RWPE2 (cell line): ENCODE measurements around the gene RPTOR.
A peak's percentile ranks its signal among the peaks of the same experiment; 100 is the strongest.
"Not testable (repeated sequence)": the region's sequence is repeated elsewhere in the genome, so short reads cannot be mapped to it uniquely, and the experiment has no call there.

Experiments
- ATAC-seq: fragments of 200-7000 bp; cut with Tn5 transposase; 3 replicates; pipeline ENCODE4 v1.9.1; 2021; ENCODE audit warnings: low read depth
- DNase-seq: peaks from one replicate; pipeline ENCODE4 v3.0.0-alpha.2; 2020; ENCODE audit warnings: low spot score
- H3K27ac ChIP-seq: fragments of 450-650 bp; 2 replicates; pipeline ENCODE4 v1.5.1; 2017; ENCODE audit warnings: mild to moderate bottlenecking; ENCODE audit not compliant: poor library complexity, severe bottlenecking
- H3K27me3 ChIP-seq: fragments of 250-450 bp; sonication (Bioruptor Pico); 2 replicates; pipeline ENCODE4 v1.5.1; 2021; ENCODE audit warnings: mild to moderate bottlenecking, moderate library complexity; ENCODE audit not compliant: insufficient read depth, poor library complexity, severe bottlenecking
- H3K36me3 ChIP-seq: fragments of 250-450 bp; sonication (Bioruptor Pico); 2 replicates; pipeline ENCODE4 v1.5.1; 2020; ENCODE audit warnings: low read depth, mild to moderate bottlenecking, moderate library complexity
- H3K4me1 ChIP-seq: fragments of 250-450 bp; sonication (Bioruptor Pico); 2 replicates; pipeline ENCODE4 v1.5.1; 2021; ENCODE audit warnings: mild to moderate bottlenecking, moderate library complexity; ENCODE audit not compliant: insufficient read depth, poor library complexity, severe bottlenecking
- H3K4me3 ChIP-seq: fragments of 250-450 bp; sonication (Bioruptor Pico); 2 replicates; pipeline ENCODE4 v1.5.1; 2021; ENCODE audit warnings: mild to moderate bottlenecking, moderate library complexity; ENCODE audit not compliant: severe bottlenecking
- H3K9me3 ChIP-seq: fragments of 250-450 bp; sonication (Bioruptor Pico); 2 replicates; pipeline ENCODE4 v1.5.1; 2021; ENCODE audit warnings: mild to moderate bottlenecking, moderate library complexity; ENCODE audit not compliant: severe bottlenecking
- CTCF ChIP-seq: fragments of 450-650 bp; IDR thresholded peaks from one replicate; pipeline ENCODE4 v1.5.1; 2017; ENCODE audit warnings: mild to moderate bottlenecking, moderate library complexity; ENCODE audit not compliant: poor library complexity, severe bottlenecking

RPTOR gene

GRCh38 chr17:80813318-80813717, 268.7 kb downstream of the RPTOR start:
- H3K27me3 ChIP-seq, result no peaks in the 10 kb centered on the region
- peaks cover 10% of the 10 kb centered on the region; the same call in 1 of the 2 replicates for H3K36me3 ChIP-seq
- H3K4me3 ChIP-seq, result no peak overlapping the region
- no peak for ATAC-seq
- H3K27ac ChIP-seq, result no peak overlapping the region
- peak; percentile 6 for DNase-seq
- H3K4me1 ChIP-seq, result peaks cover 8% of the 10 kb centered on the region
- no peaks in the 10 kb centered on the region for H3K9me3 ChIP-seq
- TF ChIP-seq CTCF, result no peak

DNA sequence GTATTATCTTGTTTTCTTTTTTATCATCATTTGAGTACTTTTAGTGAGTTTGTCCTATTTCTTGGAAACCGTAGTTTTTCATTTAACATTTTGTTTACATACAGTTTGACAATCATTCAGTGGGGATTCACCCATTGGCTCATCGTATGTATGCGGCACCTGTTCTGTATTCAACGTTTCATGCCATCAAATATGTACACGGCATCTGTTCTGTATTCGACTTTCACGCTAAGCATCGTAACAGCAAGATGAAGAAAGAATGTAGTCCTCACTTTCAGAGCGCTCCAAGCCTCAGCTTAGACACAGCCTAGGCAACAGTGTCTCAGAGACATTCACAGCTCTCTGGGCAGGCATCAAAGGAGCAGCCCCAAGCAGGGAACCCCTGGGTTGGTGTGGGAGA, 269.9 kb downstream of the RPTOR start:
- peaks cover 10% of the 10 kb centered on the region for H3K4me1 ChIP-seq
- ATAC-seq (no peak), DNase-seq (no peak)
- no peaks in the 10 kb centered on the region for H3K9me3 ChIP-seq
- no peak overlapping the region for H3K4me3 ChIP-seq
- H3K27ac ChIP-seq, result no peak overlapping the region
- H3K36me3 ChIP-seq, result peaks cover 10% of the 10 kb centered on the region; the same call in 1 of the 2 replicates
- no peak for TF ChIP-seq CTCF
- no peaks in the 10 kb centered on the region for H3K27me3 ChIP-seq

- no peaks in the 10 kb centered on the region for H3K27me3 ChIP-seq
- H3K27ac ChIP-seq, result no peak overlapping the region
These were observed 270.6 kb downstream of the RPTOR start for GRCh38 chr17:80815151-80815681.

GRCh38 chr17:80815718-80816117, 271.1 kb downstream of the RPTOR start:
- H3K4me3 ChIP-seq, H3K4me1 ChIP-seq, H3K9me3 ChIP-seq, H3K27ac ChIP-seq, H3K27me3 ChIP-seq, ATAC-seq: not testable (repeated sequence)
- peak; percentile 52 for DNase-seq
- H3K36me3 ChIP-seq, result peaks cover 10% of the 10 kb centered on the region; the same call in 1 of the 2 replicates

More at GRCh38 chr17:80815151-80815681, 270.6 kb downstream of the RPTOR start:
- peaks cover 10% of the 10 kb centered on the region for H3K4me1 ChIP-seq
- H3K9me3 ChIP-seq, result no peaks in the 10 kb centered on the region
- TF ChIP-seq CTCF, result no peak
- peak; percentile 34 for DNase-seq
- no peak overlapping the region for H3K4me3 ChIP-seq
- no peak for ATAC-seq
- H3K36me3 ChIP-seq, result peaks cover 10% of the 10 kb centered on the region; the same call in 1 of the 2 replicates

DNA sequence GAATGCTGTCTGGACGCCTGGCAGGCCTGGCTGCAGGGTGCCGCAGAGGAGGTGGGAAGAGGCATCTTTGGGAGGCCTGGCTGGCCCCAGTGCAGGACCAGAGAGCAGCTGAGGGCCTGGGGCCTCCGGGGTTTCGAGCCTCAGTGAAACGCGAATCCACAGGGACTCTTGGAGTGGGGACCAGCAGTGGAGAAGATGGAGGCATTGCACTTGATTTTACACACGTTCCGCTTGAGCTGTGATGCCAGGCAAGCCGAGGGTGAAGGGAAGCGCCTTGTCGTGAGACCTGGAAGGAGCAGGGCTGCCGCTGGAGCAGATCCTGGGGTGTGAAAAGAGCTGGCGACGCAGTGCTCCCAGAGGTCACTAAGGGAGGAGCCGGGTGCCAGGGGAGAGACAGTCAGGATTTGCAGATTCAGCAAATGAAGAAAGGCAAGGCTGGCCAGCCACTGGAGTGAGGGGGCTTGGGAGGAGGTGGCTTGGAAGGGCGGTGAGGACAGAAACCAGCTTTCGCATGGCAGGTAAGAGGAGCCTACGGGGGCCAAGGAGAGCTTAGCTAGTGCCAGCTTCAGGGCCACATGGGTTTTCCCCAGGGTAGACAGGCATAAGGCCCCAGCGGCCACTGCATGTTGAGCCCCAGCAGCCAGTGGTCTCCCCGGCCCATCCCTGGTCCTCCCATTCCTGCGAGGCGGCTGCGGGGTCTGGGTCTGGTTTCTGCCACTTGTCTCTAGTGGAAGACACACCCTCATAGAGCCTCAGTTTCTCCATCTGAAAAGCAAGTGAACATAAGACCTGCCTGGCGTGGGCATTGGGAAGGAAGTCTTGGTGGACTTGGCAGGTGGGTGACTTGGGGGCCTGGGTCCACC, 271.8 kb downstream of the RPTOR start:
- Histone ChIP-seq H3K9me3 (no peaks in the 10 kb centered on the region), H3K27ac (no peak overlapping the region), H3K36me3 (peaks cover 10% of the 10 kb centered on the region; the same call in 1 of the 2 replicates), H3K27me3 (no peaks in the 10 kb centered on the region), H3K4me3 (no peak overlapping the region), H3K4me1 (peaks cover 10% of the 10 kb centered on the region)
- no peak for TF ChIP-seq CTCF
- DNase-seq (peak; percentile 48), ATAC-seq (no peak)
